GM06990 (cell line): ENCODE data around the gene ZNF580.

ENCODE experiments used
- DNase-seq: peaks from one replicate; pipeline ENCODE4 v3.0.0-alpha.2; 2011; ENCODE audit not compliant: insufficient read length; ENCODE audit errors: extremely low read depth
- H3K27me3 ChIP-seq: replicated peaks from 2 replicates; pipeline ENCODE4 v1.6.0; 2011; ENCODE audit warnings: low read length; ENCODE audit not compliant: control insufficient read depth, insufficient read depth
- H3K36me3 ChIP-seq: 2 replicates; pipeline ENCODE4 v1.5.1; 2011; ENCODE audit warnings: low read length; ENCODE audit not compliant: control insufficient read depth, insufficient read depth
- H3K4me3 ChIP-seq: replicated peaks from 2 replicates; pipeline ENCODE4 v1.5.1; 2011; ENCODE audit warnings: low read depth, mild to moderate bottlenecking, control low read depth, low read length
- CTCF ChIP-seq: IDR thresholded peaks from 2 replicates; pipeline ENCODE4 v1.5.1; 2011; ENCODE audit warnings: low read length, control low read depth, mild to moderate bottlenecking, inconsistent platforms; ENCODE audit not compliant: insufficient read depth, poor library complexity, severe bottlenecking

The ZNF580 gene

GRCh38 chr19:55599842-55600661, 40.8 kb upstream of the ZNF580 start, which contains the start of gene ZNF524:
Gene ZNF524, plus strand, starts transcription at chr19:55600288. Its CDS starts 1,825 bp downstream, at chr19:55602113.
- Histone ChIP-seq H3K4me3 (peak within 1 kb of the TSS; percentile 87), H3K27me3 (no peaks in the 10 kb centered on the region), H3K36me3 (peaks cover 11% of the 10 kb centered on the region)
- TF ChIP-seq CTCF: no peak
- DNase-seq: peak; percentile 95

- no peak for DNase-seq
- Histone ChIP-seq H3K36me3 (peaks cover 10% of the 10 kb centered on the region), H3K27me3 (no peaks in the 10 kb centered on the region), H3K4me3 (peak overlapping the region; percentile 87)
- no peak for TF ChIP-seq CTCF
Observed at GRCh38 chr19:55600662-55601028, 40.2 kb upstream of the ZNF580 start.

DNA sequence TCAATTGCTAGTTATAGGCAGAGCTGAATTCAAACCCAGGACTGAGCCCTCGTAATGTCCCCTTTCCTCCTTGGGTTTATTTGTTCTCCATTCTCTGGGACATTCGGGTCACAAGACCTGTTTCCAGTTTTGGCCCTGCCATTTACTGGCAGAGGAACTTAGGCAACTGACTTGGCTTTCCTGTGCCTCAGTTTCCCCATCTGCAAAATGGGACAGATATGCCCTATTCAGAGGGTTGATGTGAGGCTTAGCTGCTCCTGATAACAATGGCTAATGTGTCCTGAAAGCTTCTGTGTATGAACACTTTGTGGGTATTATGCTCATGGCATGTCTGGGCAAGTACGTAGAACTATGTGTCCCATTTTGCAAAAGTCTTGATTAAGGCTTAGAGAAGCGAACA, 39.7 kb upstream of the ZNF580 start:
- H3K27me3 ChIP-seq: no peaks in the 10 kb centered on the region
- DNase-seq: no peak
- no peak for TF ChIP-seq CTCF
- H3K36me3 ChIP-seq: peaks cover 10% of the 10 kb centered on the region
- H3K4me3 ChIP-seq: peak overlapping the region; percentile 87

DNA sequence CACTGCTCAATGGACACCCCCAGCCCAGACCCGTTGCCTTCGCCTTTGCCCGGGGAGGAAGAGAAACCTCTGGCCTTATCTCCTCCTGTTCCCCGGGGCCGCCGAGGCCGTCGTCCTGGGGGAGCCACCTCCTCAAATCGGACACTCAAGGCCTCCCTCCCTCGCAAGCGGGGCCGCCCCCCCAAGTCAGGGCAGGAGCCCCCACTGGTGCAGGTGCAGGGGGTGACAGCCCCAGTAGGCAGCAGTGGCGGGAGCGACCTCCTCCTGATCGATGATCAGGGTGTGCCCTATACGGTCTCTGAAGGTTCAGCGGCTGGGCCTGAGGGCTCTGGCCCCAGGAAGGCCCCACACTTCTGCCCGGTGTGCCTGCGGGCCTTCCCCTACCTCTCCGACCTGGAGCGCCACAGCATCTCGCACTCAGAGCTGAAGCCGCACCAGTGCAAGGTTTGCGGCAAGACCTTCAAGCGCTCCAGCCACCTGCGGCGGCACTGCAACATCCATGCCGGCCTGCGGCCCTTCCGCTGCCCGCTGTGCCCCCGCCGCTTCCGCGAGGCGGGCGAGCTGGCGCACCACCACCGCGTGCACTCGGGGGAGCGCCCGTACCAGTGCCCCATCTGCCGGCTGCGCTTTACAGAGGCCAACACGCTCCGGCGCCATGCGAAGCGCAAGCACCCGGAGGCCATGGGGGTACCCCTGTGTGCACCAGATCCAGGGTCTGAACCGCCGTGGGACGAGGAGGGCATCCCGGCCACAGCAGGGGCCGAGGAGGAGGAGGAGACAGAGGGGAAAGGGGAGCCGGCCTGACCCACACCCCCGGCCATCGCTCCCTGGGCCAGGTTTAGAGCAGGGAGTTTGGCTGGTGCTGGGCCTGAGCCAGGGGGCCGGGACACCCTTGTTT, 38.4 kb upstream of the ZNF580 start:
- Histone ChIP-seq H3K4me3 (no peak overlapping the region), H3K36me3 (peaks cover 7% of the 10 kb centered on the region), H3K27me3 (no peaks in the 10 kb centered on the region)
- no peak for DNase-seq
- TF ChIP-seq CTCF: no peak

DNA sequence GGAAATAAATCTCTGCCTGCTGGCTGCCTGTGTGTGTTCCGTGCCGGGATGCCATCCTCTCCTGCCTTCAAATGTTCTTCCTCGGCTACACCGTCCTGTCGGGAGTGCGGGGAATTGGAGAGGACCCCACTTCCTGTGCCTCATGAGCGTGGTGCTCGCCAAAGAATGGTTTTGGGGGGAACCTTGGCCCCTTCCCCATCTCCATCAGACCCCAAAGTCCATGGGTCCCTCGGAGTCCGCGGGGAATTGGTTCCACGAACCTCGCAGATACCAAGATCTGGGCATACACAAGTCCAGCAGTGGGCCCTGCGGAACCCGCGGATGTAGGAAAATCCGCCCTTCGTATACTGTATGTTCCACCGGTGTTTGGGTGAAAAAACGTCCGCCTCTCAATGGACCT, 37.7 kb upstream of the ZNF580 start:
- Histone ChIP-seq H3K4me3 (no peak overlapping the region), H3K27me3 (no peaks in the 10 kb centered on the region)
- TF ChIP-seq CTCF: no peak

More for the DNA sequence above, 37.7 kb upstream of the ZNF580 start:
- H3K36me3 ChIP-seq: peaks cover 5% of the 10 kb centered on the region
- no peak for DNase-seq
